Brain microvascular endothelial cell (primary cell): ENCODE data around the gene ROBO1.

ENCODE experiments used
- DNase-seq: peaks from one replicate; pipeline ENCODE4 v3.0.0-alpha.2; 2020
- H3K27ac ChIP-seq: fragments of 250-450 bp; sonication (Bioruptor Pico); 2 replicates; pipeline ENCODE4 v1.5.1; 2020; ENCODE audit warnings: mild to moderate bottlenecking, moderate library complexity
- H3K27me3 ChIP-seq: fragments of 250-450 bp; sonication (Bioruptor Pico); replicated peaks from 2 replicates; pipeline ENCODE4 v1.5.1; 2020; ENCODE audit warnings: mild to moderate bottlenecking
- H3K36me3 ChIP-seq: fragments of 250-450 bp; sonication (Bioruptor Pico); replicated peaks from 2 replicates; pipeline ENCODE4 v1.5.1; 2020; ENCODE audit warnings: mild to moderate bottlenecking
- H3K4me3 ChIP-seq: 2 replicates; pipeline ENCODE4 v1.5.1; 2011; ENCODE audit warnings: low read depth, mild to moderate bottlenecking, control low read depth, low read length, moderate library complexity
- CTCF ChIP-seq: IDR thresholded peaks from 2 replicates; pipeline ENCODE4 v1.5.1; 2011; ENCODE audit warnings: low read depth, mild to moderate bottlenecking, moderate library complexity, low read length, control low read depth, inconsistent platforms; ENCODE audit errors: missing control alignments
- in situ Hi-C: cut with HindIII; loops from 2 replicates; pipeline ENCODE4 v1.10.0; 2017; ENCODE audit warnings: low sequenced_read_pairs, low pct_ligation_motif_present

Gene ROBO1

GRCh38 chr3:79766496-79767193, 1.2 kb downstream of the ROBO1 start:
- Histone ChIP-seq H3K36me3 (no peaks in the 10 kb centered on the region), H3K27ac (peak overlapping the region; percentile 12), H3K4me3 (peak overlapping the region; percentile 68), H3K27me3 (no peaks in the 10 kb centered on the region)
- no peak for TF ChIP-seq CTCF
- in situ Hi-C loops: no loop called here
- peak; percentile 11 for DNase-seq

- no peaks in the 10 kb centered on the region for H3K36me3 ChIP-seq
- H3K27me3 ChIP-seq: no peaks in the 10 kb centered on the region
- DNase-seq: no peak
- no peak overlapping the region for H3K27ac ChIP-seq
- in situ Hi-C loops: no loop called here
- peak overlapping the region; percentile 68 for H3K4me3 ChIP-seq
- no peak for TF ChIP-seq CTCF
Measured at GRCh38 chr3:79765911-79766310, 1.9 kb downstream of the ROBO1 start.

- no peak for TF ChIP-seq CTCF
- Histone ChIP-seq H3K36me3 (no peaks in the 10 kb centered on the region), H3K4me3 (no peak overlapping the region), H3K27ac (no peak overlapping the region), H3K27me3 (no peaks in the 10 kb centered on the region)
- in situ Hi-C loops: no loop called here
- peak; percentile 2 for DNase-seq
Measured at GRCh38 chr3:79761441-79761840, 6.4 kb downstream of the ROBO1 start.

GRCh38 chr3:79751703-79752102, 16.1 kb downstream of the ROBO1 start:
- H3K27me3 ChIP-seq: no peaks in the 10 kb centered on the region
- in situ Hi-C loops: no loop called here
- H3K36me3 ChIP-seq: no peaks in the 10 kb centered on the region
- no peak overlapping the region for H3K4me3 ChIP-seq
- DNase-seq: no peak
- no peak for TF ChIP-seq CTCF
- no peak overlapping the region for H3K27ac ChIP-seq

- H3K27me3 ChIP-seq: no peaks in the 10 kb centered on the region
- H3K36me3 ChIP-seq: no peaks in the 10 kb centered on the region
- no peak overlapping the region for H3K27ac ChIP-seq
- no peak overlapping the region for H3K4me3 ChIP-seq
- TF ChIP-seq CTCF: no peak
- in situ Hi-C loops: no loop called here
- DNase-seq: no peak
Measured at GRCh38 chr3:79737530-79737929, 30.3 kb downstream of the ROBO1 start.

GRCh38 chr3:79729096-79729495, 38.7 kb downstream of the ROBO1 start:
- in situ Hi-C loops: no loop called here
- H3K27me3 ChIP-seq: no peaks in the 10 kb centered on the region
- H3K4me3 ChIP-seq: no peak overlapping the region
- peak; percentile 85 for DNase-seq
- no peak for TF ChIP-seq CTCF
- no peak overlapping the region for H3K27ac ChIP-seq
- no peaks in the 10 kb centered on the region for H3K36me3 ChIP-seq
